HG02852 (cell line): Measurements from ENCODE around the gene DEDD2.

Source experiments
- ATAC-seq: cut with Tn5 transposase; IDR thresholded peaks from one replicate; pipeline ENCODE4 v1.9.1; 2021; ENCODE audit warnings: mild to moderate bottlenecking, moderate library complexity; ENCODE audit not compliant: unreplicated experiment

DEDD2 gene

GRCh38 chr19:42229855-42230351 lies 12.4 kb upstream of the DEDD2 start:
- no peak for ATAC-seq

GRCh38 chr19:42229301-42229854 lies 11.9 kb upstream of the DEDD2 start:
- ATAC-seq: no peak

- ATAC-seq: no peak
Observed at GRCh38 chr19:42228641-42229040, 11.2 kb upstream of the DEDD2 start.

- no peak for ATAC-seq
Observed at GRCh38 chr19:42226886-42227285, 9.4 kb upstream of the DEDD2 start.

GRCh38 chr19:42225718-42226292 lies 8.3 kb upstream of the DEDD2 start:
- ATAC-seq: no peak

- no peak for ATAC-seq
Observed at GRCh38 chr19:42224940-42225717, 7.7 kb upstream of the DEDD2 start.

GRCh38 chr19:42220751-42221097 lies 3.2 kb upstream of the DEDD2 start:
- no peak for ATAC-seq

GRCh38 chr19:42219812-42220750 lies 2.6 kb upstream of the DEDD2 start, which contains the start of gene ZNF526:
TSS of gene ZNF526 (plus strand) at chr19:42220312. CDS start at chr19:42224404, 4,092 bp downstream.
- ATAC-seq: peak; percentile 74

- ATAC-seq: peak; percentile 8
Observed at GRCh38 chr19:42216653-42217519, 591 bp downstream of the DEDD2 start.

GRCh38 chr19:42214810-42215485 lies 2.5 kb downstream of the DEDD2 start:
- no peak for ATAC-seq

- no peak for ATAC-seq
Observed at GRCh38 chr19:42212886-42213285, 4.6 kb downstream of the DEDD2 start.

GRCh38 chr19:42208612-42209011 lies 8.9 kb downstream of the DEDD2 start:
- no peak for ATAC-seq

GRCh38 chr19:42207767-42208271 lies 9.7 kb downstream of the DEDD2 start:
- no peak for ATAC-seq

GRCh38 chr19:42206871-42207755 lies 10.4 kb downstream of the DEDD2 start:
- ATAC-seq: no peak

- no peak for ATAC-seq
Observed at GRCh38 chr19:42204664-42205063, 12.8 kb downstream of the DEDD2 start.

- no peak for ATAC-seq
Observed at GRCh38 chr19:42203700-42204099, 13.8 kb downstream of the DEDD2 start.

- ATAC-seq: no peak
Observed at GRCh38 chr19:42202290-42202880, 15.1 kb downstream of the DEDD2 start.
